NCI-H446 (cell line): ENCODE results near the gene PALM3.

Source experiments
- DNase-seq, 2 experiments: peaks; one replicate each; lab custom pipeline; 2025; lab: John Stamatoyannopoulos, UW

Gene PALM3

GRCh38 chr19:14089412-14089661 is 27.5 kb upstream of the PALM3 start:
- no peak for DNase-seq

DNA sequence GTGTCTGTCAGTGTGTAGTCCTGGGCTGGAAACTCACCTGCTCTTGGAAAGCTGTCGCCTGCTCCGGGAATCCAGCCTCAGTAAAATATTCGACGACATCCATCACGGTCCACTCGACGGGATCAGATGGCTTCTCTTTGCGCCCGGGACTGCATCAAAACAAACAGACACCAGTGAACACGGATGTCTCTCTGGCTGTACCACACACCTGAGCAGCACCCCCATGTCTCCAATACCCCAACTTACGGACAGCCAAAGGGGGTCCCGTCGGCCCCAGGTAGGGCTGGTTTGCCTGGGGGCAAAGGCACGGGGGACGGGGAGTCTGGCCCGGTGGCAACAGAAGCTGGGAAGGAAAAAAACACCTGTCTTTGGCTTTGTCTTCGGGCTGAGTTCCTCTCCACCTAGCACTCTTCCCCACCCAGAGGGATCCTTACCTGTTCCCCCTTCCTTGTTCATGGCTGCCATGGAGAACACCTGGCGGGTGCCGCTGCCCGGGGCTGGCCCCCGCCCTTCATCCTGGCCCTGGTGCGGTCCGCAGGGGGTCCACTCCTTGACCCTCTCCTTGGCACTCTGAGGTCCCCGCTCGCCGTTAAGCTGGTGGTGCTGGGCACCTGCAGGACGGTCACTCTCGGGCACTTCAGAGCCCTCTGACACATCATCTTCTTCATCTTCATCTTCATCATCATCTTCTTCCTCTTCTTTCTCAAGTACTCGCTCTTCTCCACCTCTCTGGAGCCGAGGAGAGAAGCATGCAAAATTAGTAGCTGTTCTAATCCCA is 26.9 kb upstream of the PALM3 start:
- DNase-seq, result no peak

- no peak for DNase-seq
Measured at GRCh38 chr19:14086098-14086497, 24.2 kb upstream of the PALM3 start.

- no peak for DNase-seq
Measured at GRCh38 chr19:14085309-14085995, 23.6 kb upstream of the PALM3 start, which contains the start of gene C19orf67. TSS of gene C19orf67 (minus strand) at chr19:14085783. CDS start at chr19:14085627, 156 bp downstream.

DNA sequence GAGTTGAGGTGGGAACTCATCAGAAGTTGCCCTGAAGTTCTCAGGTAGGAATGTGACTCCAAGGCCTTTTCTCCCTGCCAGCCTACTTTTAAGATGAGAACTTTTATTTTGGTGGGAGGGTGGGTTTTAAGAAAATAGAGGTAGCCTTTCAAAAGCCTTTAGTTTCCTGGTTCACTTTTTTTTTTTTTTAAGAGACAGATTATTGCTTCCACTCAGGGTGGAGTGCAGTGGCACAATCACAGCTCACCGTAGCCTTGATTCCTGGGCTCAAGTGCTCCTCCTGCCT is 20.7 kb upstream of the PALM3 start:
- no peak for DNase-seq

- no peak for DNase-seq
Measured at GRCh38 chr19:14081797-14082674, 20.2 kb upstream of the PALM3 start.

- DNase-seq, result peak; percentile 99 to 100
Measured at GRCh38 chr19:14080887-14081796, 19.3 kb upstream of the PALM3 start.

DNA sequence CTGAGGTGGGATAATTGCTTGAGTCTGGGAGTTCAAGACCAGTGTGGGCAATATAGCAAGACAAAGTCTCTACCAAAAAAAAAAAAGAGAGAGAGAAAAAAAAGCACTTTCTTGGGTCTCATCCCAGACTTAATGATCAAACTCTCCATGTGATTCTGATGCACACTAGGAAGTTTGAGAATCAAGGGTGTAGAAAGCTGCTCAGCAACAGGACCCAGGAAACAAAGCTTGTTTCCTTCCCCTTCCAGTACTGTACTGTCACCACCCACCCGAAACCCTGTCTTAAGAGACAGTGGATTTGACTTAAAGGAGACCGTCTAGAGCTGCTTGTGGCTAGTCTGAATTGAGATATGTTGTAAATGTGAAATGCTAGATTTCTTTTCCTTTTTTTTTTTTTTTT is 16.5 kb upstream of the PALM3 start:
- no peak for DNase-seq

GRCh38 chr19:14073925-14074838 is 12.3 kb upstream of the PALM3 start:
- no peak for DNase-seq

DNA sequence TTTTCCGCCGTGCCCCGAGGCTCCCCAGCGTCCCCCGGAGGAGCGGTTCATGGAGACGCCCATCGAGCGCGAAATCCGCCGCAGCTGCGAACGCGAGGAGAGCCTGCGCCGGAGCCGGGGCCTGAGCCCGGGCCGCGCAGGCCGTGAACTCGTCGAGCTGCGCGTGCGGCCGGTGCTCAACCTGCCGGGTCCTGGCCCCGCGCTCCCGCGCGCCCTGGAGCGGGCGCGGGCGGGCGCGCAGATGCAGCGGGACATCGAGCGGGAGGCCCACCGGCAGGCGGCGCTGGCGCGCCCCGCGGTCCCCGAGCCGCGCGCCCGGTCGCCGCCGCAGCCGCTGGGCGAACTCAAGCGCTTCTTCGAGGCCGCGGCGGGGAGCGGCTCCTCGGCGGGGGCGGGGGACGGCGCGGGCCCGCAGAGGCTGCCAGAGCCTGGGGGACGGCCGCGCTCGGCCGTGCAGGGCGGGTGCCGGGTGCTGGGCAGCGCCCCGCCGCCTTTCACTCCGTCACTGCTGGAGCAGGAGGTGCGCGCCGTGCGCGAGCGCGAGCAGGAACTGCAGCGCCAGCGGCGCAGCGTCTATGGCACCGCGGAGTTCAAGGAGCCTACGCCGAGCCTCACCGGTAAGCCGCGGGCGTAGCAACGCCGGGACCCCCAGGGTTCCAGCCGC is 11.5 kb upstream of the PALM3 start:
- peak in 1 of 2 experiments; percentile 76 for DNase-seq

DNA sequence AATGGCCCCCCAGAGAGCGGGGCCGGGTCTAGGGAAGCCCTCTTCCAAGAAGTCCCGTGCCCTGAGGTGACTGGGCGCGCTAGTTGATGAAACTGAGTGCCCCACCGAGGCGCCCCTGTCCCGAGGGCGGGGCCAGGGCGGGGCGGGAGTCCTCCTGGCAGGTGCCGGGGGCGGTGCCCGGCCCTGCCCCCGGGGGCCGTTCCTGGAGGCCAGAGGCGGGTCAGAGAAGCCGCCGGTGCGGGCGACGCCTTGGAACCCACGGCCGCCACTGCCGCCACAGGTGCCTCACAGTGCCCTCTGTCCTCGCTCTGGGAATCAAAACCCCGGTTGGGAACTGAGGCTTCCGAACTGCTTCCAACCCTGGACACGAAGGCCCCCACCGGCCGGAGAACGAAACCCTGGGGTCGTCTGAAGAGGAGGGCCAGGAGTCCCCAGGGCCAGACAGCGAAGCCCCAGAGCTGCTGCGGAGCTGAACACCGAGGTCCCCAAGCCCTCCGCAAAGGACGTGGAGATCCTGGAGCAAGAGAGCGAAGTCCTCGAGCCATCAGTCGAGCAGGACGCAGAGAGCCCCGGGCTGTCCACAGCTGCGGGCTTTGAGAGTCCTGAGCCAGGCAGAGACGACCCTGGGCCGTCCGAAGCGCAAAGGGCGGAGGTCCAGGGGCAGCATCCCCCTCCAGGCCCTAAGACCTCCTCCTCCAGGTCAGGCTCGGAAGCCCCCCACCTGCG is 10.8 kb upstream of the PALM3 start, which contains the start of gene MISP3:
TSS of gene MISP3 (plus strand) at position 252 of the 726 bp plus-strand sequence. CDS start 524 bp downstream, outside the sequence.
- no peak for DNase-seq

GRCh38 chr19:14070268-14071050 is 8.6 kb upstream of the PALM3 start:
- no peak for DNase-seq

DNA sequence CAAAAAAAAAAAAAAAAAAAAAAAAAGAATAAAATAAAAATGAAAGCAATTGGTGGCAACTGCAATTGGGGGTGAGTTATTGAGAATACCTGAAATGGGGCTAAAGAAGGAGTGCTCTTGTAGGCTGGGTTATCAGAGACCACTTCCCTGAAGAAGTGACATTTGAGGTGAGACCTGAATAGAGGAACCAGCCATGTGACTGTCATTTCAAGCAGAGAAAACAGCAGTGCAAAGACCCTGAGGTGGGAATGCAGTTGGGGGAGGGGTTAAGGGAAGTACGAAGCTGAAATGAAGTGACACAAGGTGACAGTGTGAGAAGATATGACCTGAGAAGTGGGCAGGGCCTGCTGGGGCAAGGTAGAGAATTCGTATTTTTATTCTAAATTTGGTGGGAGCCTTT is 4.3 kb upstream of the PALM3 start:
- no peak for DNase-seq

GRCh38 chr19:14063105-14063504 is 1.2 kb upstream of the PALM3 start:
- no peak for DNase-seq

- no peak for DNase-seq
Measured at GRCh38 chr19:14062558-14062855, 631 bp upstream of the PALM3 start.

DNA sequence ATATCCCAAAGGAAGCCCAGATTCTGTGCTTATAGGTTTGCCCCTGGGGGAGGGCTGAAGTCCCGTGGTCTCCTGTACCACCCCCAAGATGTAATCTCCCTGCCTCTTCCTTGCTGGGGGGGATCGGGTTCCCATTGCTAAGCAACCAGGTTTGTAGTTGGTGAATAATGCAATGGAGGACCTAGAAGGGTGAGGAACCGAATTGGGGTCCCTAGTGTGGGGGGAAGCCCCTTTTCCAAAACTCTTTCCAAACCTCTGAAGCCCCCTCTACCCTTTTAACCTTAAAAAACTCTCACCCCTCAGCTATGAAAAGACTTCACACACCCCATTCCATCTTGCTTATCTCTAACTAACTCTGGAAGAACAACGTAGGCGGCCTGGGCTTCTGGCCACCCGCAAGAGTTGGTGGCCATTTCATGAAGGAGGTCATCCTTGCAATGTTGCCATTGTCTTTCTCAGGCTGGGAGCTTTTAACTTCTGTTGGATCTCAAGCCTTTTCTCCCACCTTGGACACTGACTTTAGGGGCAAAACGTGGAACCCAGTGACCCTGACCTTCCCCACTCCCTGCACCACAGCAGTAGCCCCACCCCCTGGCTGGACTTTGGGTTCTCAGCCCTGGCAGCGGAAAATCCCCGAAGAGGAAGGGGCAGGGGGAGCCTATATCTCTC is 661 bp downstream of the PALM3 start:
- no peak for DNase-seq

GRCh38 chr19:14059652-14060155 is 2.2 kb downstream of the PALM3 start:
- no peak for DNase-seq

DNA sequence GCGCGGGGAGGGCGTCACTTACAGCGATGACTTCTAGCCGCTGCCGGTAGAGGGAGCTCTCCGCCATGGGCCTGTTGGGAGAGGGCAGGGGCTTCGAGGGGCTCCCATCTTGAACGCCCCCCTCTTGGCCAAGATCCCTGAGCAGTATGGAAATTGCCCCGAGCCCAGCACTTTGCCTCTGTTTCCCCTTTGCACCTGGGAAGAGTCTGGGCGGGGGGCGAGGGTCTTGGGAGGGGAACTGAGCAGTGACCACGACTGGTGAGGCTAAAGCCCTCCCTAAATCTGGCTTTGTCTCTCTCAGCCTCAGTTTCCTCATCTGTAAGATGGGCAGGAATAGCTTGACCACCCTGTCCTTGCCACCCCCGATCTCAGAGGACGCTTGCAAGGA is 2.8 kb downstream of the PALM3 start:
- DNase-seq, result no peak
